IMR-90 (cell line): ENCODE data around the gene RASGRP1. TPM values are rescaled to one million over a fixed set of nuclear protein-coding genes. Genes with fewer than 3 reads are reported as not detected.

Experiments
- ATAC-seq: fragments of 200-7000 bp; cut with Tn5 transposase; 2 replicates; pipeline ENCODE4 v1.9.1; 2020; ENCODE audit warnings: low read depth, mild to moderate bottlenecking, moderate library complexity
- BruUV-seq: library from RNA; stranded (reverse); fragments of 400-500 nt; replicated peaks from 2 replicates; lab custom pipeline; 2021; lab: Mats Ljungman, UMichigan
- CTCF ChIA-PET: fragments of 300-600 bp; formaldehyde crosslinking; extraction: SDS; loops from one replicate; lab custom pipeline; 2021; ENCODE audit warnings: antibody characterized with exemption; lab: Yijun Ruan, JAX
- POLR2A ChIA-PET: fragments of 300-600 bp; sonication (Branson Sonifier 250); formaldehyde crosslinking; loops from one replicate; lab custom pipeline; 2022; ENCODE audit warnings: antibody characterized with exemption; ENCODE audit not compliant: unreplicated experiment; lab: Charles Lee
- DNase-seq: peaks from one replicate; pipeline ENCODE4 v3.0.0; 2013
- H2AFZ ChIP-seq: replicated peaks from 2 replicates; pipeline ENCODE3; 2013; ENCODE audit warnings: low read length, mild to moderate bottlenecking; ENCODE audit not compliant: poor library complexity
- H2AK5ac ChIP-seq: 2 replicates; pipeline ENCODE4 v1.6.1; 2013; ENCODE audit warnings: low read depth, low read length, inconsistent platforms
- H2AK9ac ChIP-seq: replicated peaks from 2 replicates; pipeline ENCODE3; 2013; ENCODE audit warnings: mild to moderate bottlenecking, low read depth, low read length, moderate library complexity; ENCODE audit not compliant: poor library complexity
- H2BK120ac ChIP-seq: 2 replicates; pipeline ENCODE4 v1.6.1; 2013; ENCODE audit warnings: low read depth, low read length, inconsistent platforms
- H2BK15ac ChIP-seq: 3 replicates; pipeline ENCODE4 v1.6.1; 2013; ENCODE audit warnings: low read depth, low read length, inconsistent platforms
- H2BK20ac ChIP-seq: 2 replicates; pipeline ENCODE4 v1.6.1; 2013; ENCODE audit warnings: low read depth, mild to moderate bottlenecking, inconsistent platforms, low read length, moderate library complexity
- H2BK5ac ChIP-seq: 2 replicates; pipeline ENCODE4 v1.6.1; 2013; ENCODE audit warnings: mild to moderate bottlenecking, low read depth, low read length, inconsistent platforms; ENCODE audit not compliant: poor library complexity, severe bottlenecking
- H3K14ac ChIP-seq: replicated peaks from 2 replicates; pipeline ENCODE4 v1.6.1; 2013; ENCODE audit warnings: low read depth, low read length, inconsistent platforms
- H3K18ac ChIP-seq: 2 replicates; pipeline ENCODE4 v1.6.1; 2013; ENCODE audit warnings: low read depth, low read length, control low read depth
- H3K23ac ChIP-seq: 2 replicates; pipeline ENCODE4 v1.6.1; 2013; ENCODE audit warnings: low read depth, low read length, inconsistent platforms
- H3K27ac ChIP-seq: 2 replicates; pipeline ENCODE4 v1.5.1; 2013; ENCODE audit warnings: mild to moderate bottlenecking, control low read depth, low read length; ENCODE audit not compliant: insufficient read depth
- H3K27me3 ChIP-seq: 2 replicates; pipeline ENCODE4 v1.6.1; 2013; ENCODE audit warnings: low read length; ENCODE audit not compliant: control insufficient read depth, insufficient read depth
- H3K36me3 ChIP-seq: 2 replicates; pipeline ENCODE4 v1.6.1; 2013; ENCODE audit warnings: low read length, mixed read lengths; ENCODE audit not compliant: control insufficient read depth, insufficient read depth
- H3K4ac ChIP-seq: 2 replicates; pipeline ENCODE4 v1.6.1; 2013; ENCODE audit warnings: low read depth, low read length, inconsistent platforms
- H3K4me1 ChIP-seq: 2 replicates; pipeline ENCODE4 v1.6.1; 2013; ENCODE audit warnings: low read length, mixed read lengths; ENCODE audit not compliant: control insufficient read depth, insufficient read depth
- H3K4me2 ChIP-seq: 2 replicates; pipeline ENCODE4 v1.6.1; 2013; ENCODE audit warnings: low read depth, mild to moderate bottlenecking, control low read depth, low read length, moderate library complexity
- H3K4me3 ChIP-seq: 2 replicates; pipeline ENCODE4 v1.5.1; 2013; ENCODE audit warnings: low read depth, mild to moderate bottlenecking, control low read depth, low read length, moderate library complexity; ENCODE audit not compliant: insufficient read depth
- H3K56ac ChIP-seq: 2 replicates; pipeline ENCODE4 v1.6.1; 2013; ENCODE audit warnings: low read length, inconsistent platforms; ENCODE audit not compliant: insufficient read depth; ENCODE audit errors: extremely low read depth
- H3K79me1 ChIP-seq, 2 experiments: 2 replicates each; pipeline ENCODE4 v1.6.1; 2013; ENCODE audit warnings: low read length in 2 of 2, inconsistent platforms in 1 of 2, low read depth in 1 of 2
- H3K9ac ChIP-seq: 2 replicates; pipeline ENCODE4 v1.6.1; 2013; ENCODE audit warnings: low read depth, low read length, control low read depth
- H3K9me1 ChIP-seq: 2 replicates; pipeline ENCODE4 v1.6.1; 2013; ENCODE audit warnings: low read length, inconsistent platforms; ENCODE audit not compliant: insufficient read depth
- H3K9me3 ChIP-seq: 2 replicates; pipeline ENCODE4 v1.6.1; 2013; ENCODE audit warnings: low read length; ENCODE audit not compliant: control insufficient read depth, insufficient read depth
- H4K20me1 ChIP-seq: 2 replicates; pipeline ENCODE4 v1.6.1; 2013; ENCODE audit warnings: low read length, inconsistent platforms; ENCODE audit not compliant: insufficient read depth
- H4K5ac ChIP-seq: 2 replicates; pipeline ENCODE4 v1.6.1; 2013; ENCODE audit warnings: mild to moderate bottlenecking, low read depth, low read length, control low read depth
- H4K8ac ChIP-seq, 2 experiments: 2 replicates each; pipeline ENCODE4 v1.6.1; 2013; ENCODE audit warnings: low read depth in 2 of 2, low read length in 2 of 2, control low read depth in 1 of 2, inconsistent platforms in 1 of 2
- H4K91ac ChIP-seq: 2 replicates; pipeline ENCODE4 v1.6.1; 2013; ENCODE audit warnings: low read depth, low read length, inconsistent platforms; ENCODE audit not compliant: insufficient read depth
- BHLHE40 ChIP-seq: fragments of 150-350 bp; IDR thresholded peaks from 2 replicates; pipeline ENCODE4 v1.6.1; 2016; ENCODE audit warnings: mild to moderate bottlenecking, low read depth, low read length
- CEBPB ChIP-seq: IDR thresholded peaks from 2 replicates; pipeline ENCODE4 v1.6.1; 2012; ENCODE audit warnings: low read depth, low read length, improper control_type of control experiment
- CHD1 ChIP-seq: IDR thresholded peaks from 2 replicates; pipeline ENCODE4 v1.6.1; 2012; ENCODE audit warnings: low read depth, low read length, improper control_type of control experiment
- FOS ChIP-seq: fragments of 150-350 bp; IDR thresholded peaks from 2 replicates; pipeline ENCODE4 v1.6.1; 2016; ENCODE audit warnings: low read depth, low read length
- MAFK ChIP-seq: IDR thresholded peaks from 2 replicates; pipeline ENCODE4 v1.6.1; 2012; ENCODE audit warnings: low read depth, low read length, improper control_type of control experiment
- MAZ ChIP-seq: IDR thresholded peaks from 2 replicates; pipeline ENCODE4 v1.6.1; 2012; ENCODE audit warnings: low read depth, mild to moderate bottlenecking, low read length, improper control_type of control experiment, moderate library complexity, borderline replicate concordance
- MXI1 ChIP-seq: IDR thresholded peaks from 2 replicates; pipeline ENCODE4 v1.6.1; 2012; ENCODE audit warnings: low read depth, mild to moderate bottlenecking, low read length, moderate library complexity, borderline replicate concordance
- RCOR1 ChIP-seq: IDR thresholded peaks from 2 replicates; pipeline ENCODE4 v1.6.1; 2012; ENCODE audit warnings: mild to moderate bottlenecking, low read length, improper control_type of control experiment; ENCODE audit not compliant: insufficient replicate concordance
- RFX5 ChIP-seq: IDR thresholded peaks from 2 replicates; pipeline ENCODE4 v1.8.0; 2012; ENCODE audit warnings: low read depth, mild to moderate bottlenecking, low read length, moderate library complexity
- WGBS, 2 experiments: methylation state at CpG; one replicate each; pipeline versions ENCODE4 v1.1.5 to v1.1.7; 2013; ENCODE audit warnings: missing lambda C conversion rate in 2 of 2; ENCODE audit not compliant: insufficient read length in 1 of 2; ENCODE audit errors: extremely low coverage in 2 of 2; 5-methylcytosine and 5-hydroxymethylcytosine counted together
- dilution Hi-C: fragments of 300-500 bp; cut with HindIII; formaldehyde crosslinking; loops from one replicate; pipeline ENCODE4 v1.14.3; 2018; ENCODE audit warnings: low sequenced_read_pairs; ENCODE audit not compliant: unreplicated experiment
- in situ Hi-C: fragments of 300-500 bp; cut with MboI; formaldehyde crosslinking; loops from 3 replicates; pipeline ENCODE4 v1.14.3; 2019; ENCODE audit warnings: low sequenced_read_pairs, inconsistent platforms, mixed read lengths
- intact Hi-C: fragments of 100-400 bp; cut with micrococcal nuclease; formaldehyde crosslinking; loops from 2 replicates; pipeline ENCODE4 v1.10.0; 2022
- polyA plus RNA-seq, 3 experiments: library from polyadenylated mRNA; depleted of rRNA; stranded (reverse); fragments of >200 nt; gene quantifications; 2 replicates each; pipeline ENCODE4 v1.2.3, GENCODE V29; 2012; ENCODE audit warnings: low replicate concordance in 1 of 3
- total RNA-seq: library from RNA; depleted of rRNA; stranded (reverse); fragments of >200 nt; gene quantifications from 2 replicates; pipeline ENCODE4 v1.2.3, GENCODE V29; 2012
- TF ChIP-seq, protein P1 (sequence below): fragments of 150-350 bp; IDR thresholded peaks from 2 replicates; pipeline ENCODE4 v1.6.1; 2017; ENCODE audit warnings: mild to moderate bottlenecking, antibody characterized with exemption, low read length, low read depth

Gene RASGRP1
- total and polyA plus RNA-seq, 2 of the 4 experiments (the other 2 are of a cell fraction) = 1.4 to 3.2 TPM

DNA sequence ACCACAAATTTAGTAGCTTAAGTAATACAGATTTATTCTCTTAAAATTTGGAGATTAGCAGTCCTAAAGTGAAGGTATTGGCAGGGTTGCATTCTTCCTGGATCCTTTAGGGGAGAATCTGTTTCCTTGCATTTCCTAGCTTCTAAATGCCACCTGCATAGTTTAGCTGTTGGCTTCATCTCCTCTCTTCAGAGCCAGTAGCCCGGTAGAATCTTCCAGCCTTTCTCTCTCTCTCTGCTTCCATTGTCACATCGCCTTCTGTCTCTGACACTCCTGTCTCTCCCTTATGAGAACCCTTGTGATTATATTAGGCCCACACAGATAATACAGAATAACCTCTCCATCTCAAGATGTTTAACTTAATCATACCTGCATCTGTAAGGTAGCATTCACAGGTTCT is 89.3 kb downstream of the RASGRP1 start:
- H3K9me1 ChIP-seq = peaks cover 4% of the 10 kb centered on the region; the same call in 1 of the 2 replicates
- H3K79me1 ChIP-seq = peaks cover 3 to 15% of the 10 kb centered on the region in 2 experiments; a peak in 3 of 4 replicates
- no peak overlapping the region for H3K23ac ChIP-seq
- in situ Hi-C loops = no loop called here
- H3K4me3 ChIP-seq = no peak overlapping the region
- H3K9ac ChIP-seq = no peak overlapping the region
- no peak overlapping the region for H2AK9ac ChIP-seq
- no peak overlapping the region for H4K91ac ChIP-seq
- no peak overlapping the region for H2AK5ac ChIP-seq
- no peak overlapping the region for H3K4me2 ChIP-seq
- no peak overlapping the region for H3K4ac ChIP-seq
- no peak overlapping the region for H2BK5ac ChIP-seq
- ChIA-PET CTCF (interaction anchor here (0.8 to 1.6 kb wide), 4 partner anchors 35 to 224 kb away, joined by 3 to 6 read pairs (median 4); no protein-coding TSS in a partner anchor), POLR2A (no interaction called here)
- H3K4me1 ChIP-seq = peaks cover 6% of the 10 kb centered on the region
- H2BK120ac ChIP-seq = no peak overlapping the region; the same call in 1 of the 2 replicates
- no TSS peak for BruUV-seq
- dilution Hi-C loops = no loop called here
- ATAC-seq (no peak), DNase-seq (no peak)
- no peak overlapping the region for H4K8ac ChIP-seq
- no peak overlapping the region for H2AFZ ChIP-seq
- no peaks in the 10 kb centered on the region for H3K27me3 ChIP-seq
- no peak overlapping the region; the same call in 1 of the 2 replicates for H4K5ac ChIP-seq
- intact Hi-C loops = loop anchor here (5.0 kb wide), 1 partner anchor 72 kb away; no protein-coding TSS in a partner anchor
- no peak overlapping the region for H2BK15ac ChIP-seq
- H3K18ac ChIP-seq = no peak overlapping the region
- H3K56ac ChIP-seq = no peak overlapping the region
- H3K36me3 ChIP-seq = peaks cover 9% of the 10 kb centered on the region
- H3K14ac ChIP-seq = no peak overlapping the region
- H4K20me1 ChIP-seq = peaks cover 3% of the 10 kb centered on the region; the same call in 1 of the 2 replicates
- TF ChIP-seq MAZ (no peak), BHLHE40 (no peak), CEBPB (no peak), MAFK (no peak), RCOR1 (no peak), FOS (no peak), MXI1 (no peak), CHD1 (no peak), RFX5 (no peak)
- TF ChIP-seq, protein P1, sequence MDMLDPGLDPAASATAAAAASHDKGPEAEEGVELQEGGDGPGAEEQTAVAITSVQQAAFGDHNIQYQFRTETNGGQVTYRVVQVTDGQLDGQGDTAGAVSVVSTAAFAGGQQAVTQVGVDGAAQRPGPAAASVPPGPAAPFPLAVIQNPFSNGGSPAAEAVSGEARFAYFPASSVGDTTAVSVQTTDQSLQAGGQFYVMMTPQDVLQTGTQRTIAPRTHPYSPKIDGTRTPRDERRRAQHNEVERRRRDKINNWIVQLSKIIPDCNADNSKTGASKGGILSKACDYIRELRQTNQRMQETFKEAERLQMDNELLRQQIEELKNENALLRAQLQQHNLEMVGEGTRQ = no peak
- H3K9me3 ChIP-seq = no peaks in the 10 kb centered on the region
- 80% methylated on average over 1 of the region's 2 CpGs; no CpG with 5 or more reads in 1 of the 2 experiments for WGBS, 2 experiments
- no peak overlapping the region for H2BK20ac ChIP-seq
- H3K27ac ChIP-seq = no peak overlapping the region
